HEK293T (cell line): ENCODE measurements around the gene SLC45A1.

ENCODE experiments used
- CTCF ChIA-PET: fragments of 350-600 bp; formaldehyde crosslinking; extraction: SDS; loops from one replicate; lab custom pipeline; 2021; ENCODE audit warnings: antibody characterized with exemption, inconsistent platforms; lab: Yijun Ruan, JAX
- POLR2A ChIA-PET: fragments of 350-600 bp; formaldehyde crosslinking; extraction: SDS; loops from one replicate; lab custom pipeline; 2020; ENCODE audit warnings: antibody characterized with exemption, inconsistent platforms; lab: Yijun Ruan, JAX
- DNase-seq: peaks from one replicate; pipeline ENCODE4 v3.0.0; 2012; ENCODE audit warnings: mixed read lengths; ENCODE audit errors: extremely low spot score
- ARNT ChIP-seq: fragments of 450-650 bp; IDR thresholded peaks from 2 replicates; pipeline ENCODE4 v1.6.1; 2017; ENCODE audit warnings: mild to moderate bottlenecking
- BHLHE40 ChIP-seq: fragments of 450-650 bp; IDR thresholded peaks from 2 replicates; pipeline ENCODE4 v1.6.1; 2016; ENCODE audit warnings: mild to moderate bottlenecking, moderate library complexity, borderline replicate concordance
- CTBP1 ChIP-seq: fragments of 450-650 bp; IDR thresholded peaks from 2 replicates; pipeline ENCODE4 v1.6.1; 2016; ENCODE audit warnings: borderline replicate concordance
- ELF4 ChIP-seq: fragments of 450-650 bp; IDR thresholded peaks from 2 replicates; pipeline ENCODE4 v1.6.1; 2017; ENCODE audit warnings: antibody characterized with exemption
- FOXA1 ChIP-seq: fragments of 450-650 bp; IDR thresholded peaks from 2 replicates; pipeline ENCODE4 v1.6.1; 2016; ENCODE audit warnings: mild to moderate bottlenecking
- FOXK2 ChIP-seq: fragments of 450-650 bp; IDR thresholded peaks from 2 replicates; pipeline ENCODE4 v1.6.1; 2016; ENCODE audit warnings: mild to moderate bottlenecking
- FOXM1 ChIP-seq: fragments of 450-650 bp; IDR thresholded peaks from 2 replicates; pipeline ENCODE4 v1.6.1; 2017; ENCODE audit warnings: mild to moderate bottlenecking, borderline replicate concordance
- HDGF ChIP-seq: fragments of 450-650 bp; IDR thresholded peaks from 2 replicates; pipeline ENCODE4 v1.6.1; 2017; ENCODE audit warnings: antibody characterized with exemption, borderline replicate concordance
- L3MBTL2 ChIP-seq: fragments of 450-650 bp; conservative IDR thresholded peaks from 2 replicates; pipeline ENCODE4 v1.6.1; 2016; ENCODE audit warnings: mild to moderate bottlenecking
- LEF1 ChIP-seq: fragments of 450-650 bp; IDR thresholded peaks from 2 replicates; pipeline ENCODE4 v1.6.1; 2017; ENCODE audit warnings: mild to moderate bottlenecking, borderline replicate concordance
- NFRKB ChIP-seq: fragments of 450-650 bp; IDR thresholded peaks from 2 replicates; pipeline ENCODE4 v1.6.1; 2016; ENCODE audit warnings: mild to moderate bottlenecking, moderate library complexity
- SP1 ChIP-seq: fragments of 450-650 bp; IDR thresholded peaks from 2 replicates; pipeline ENCODE4 v1.6.1; 2017
- SUZ12 ChIP-seq: fragments of 450-650 bp; IDR thresholded peaks from 2 replicates; pipeline ENCODE4 v1.6.1; 2016; ENCODE audit warnings: mild to moderate bottlenecking
- TARDBP ChIP-seq: fragments of 450-650 bp; IDR thresholded peaks from 2 replicates; pipeline ENCODE4 v1.6.1; 2016
- ZNF384 ChIP-seq: fragments of 450-650 bp; IDR thresholded peaks from 2 replicates; pipeline ENCODE4 v1.6.1; 2016
- TF ChIP-seq, protein P1 (sequence below): fragments of 450-650 bp; IDR thresholded peaks from 2 replicates; pipeline ENCODE4 v1.6.1; 2016

The SLC45A1 gene

GRCh38 chr1:8339203-8339600, 21.3 kb downstream of the SLC45A1 start:
- ChIA-PET POLR2A (no interaction called here), CTCF (no interaction called here)
- no peak for DNase-seq
- TF ChIP-seq, protein P1, sequence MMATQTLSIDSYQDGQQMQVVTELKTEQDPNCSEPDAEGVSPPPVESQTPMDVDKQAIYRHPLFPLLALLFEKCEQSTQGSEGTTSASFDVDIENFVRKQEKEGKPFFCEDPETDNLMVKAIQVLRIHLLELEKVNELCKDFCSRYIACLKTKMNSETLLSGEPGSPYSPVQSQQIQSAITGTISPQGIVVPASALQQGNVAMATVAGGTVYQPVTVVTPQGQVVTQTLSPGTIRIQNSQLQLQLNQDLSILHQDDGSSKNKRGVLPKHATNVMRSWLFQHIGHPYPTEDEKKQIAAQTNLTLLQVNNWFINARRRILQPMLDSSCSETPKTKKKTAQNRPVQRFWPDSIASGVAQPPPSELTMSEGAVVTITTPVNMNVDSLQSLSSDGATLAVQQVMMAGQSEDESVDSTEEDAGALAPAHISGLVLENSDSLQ: no peak
- no peak for TF ChIP-seq FOXA1
- TF ChIP-seq HDGF: no peak
- no peak for TF ChIP-seq SUZ12
- TF ChIP-seq SP1: no peak
- TF ChIP-seq TARDBP: no peak

DNA sequence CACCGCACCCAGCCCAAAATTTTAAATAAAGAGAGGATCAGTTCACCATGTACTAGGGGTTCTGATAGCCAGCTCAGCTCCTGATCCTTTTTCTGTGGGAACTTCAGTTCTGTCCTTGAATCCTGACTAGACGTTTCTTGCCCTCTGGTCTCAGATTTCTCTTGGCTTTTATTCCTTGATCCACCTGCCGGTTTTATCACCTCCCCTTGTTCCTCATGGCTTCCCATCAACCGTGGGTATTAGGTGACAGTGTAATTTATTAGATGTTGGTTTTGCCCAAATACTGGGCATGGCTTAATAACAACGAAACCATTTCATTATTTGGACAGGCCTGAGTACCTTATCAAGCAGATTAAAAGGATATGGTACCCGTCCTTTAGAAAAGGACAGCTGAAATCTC, 22.5 kb downstream of the SLC45A1 start:
- CTCF ChIA-PET: interaction anchor here (0.7 kb wide), 1 partner anchor 365 kb away, joined by 3 read pairs; no protein-coding TSS in a partner anchor
- TF ChIP-seq FOXM1 (no peak), LEF1 (no peak), BHLHE40 (no peak), CTBP1 (no peak), SP1 (no peak), L3MBTL2 (no peak)
- POLR2A ChIA-PET: no interaction called here
- no peak for DNase-seq

DNA sequence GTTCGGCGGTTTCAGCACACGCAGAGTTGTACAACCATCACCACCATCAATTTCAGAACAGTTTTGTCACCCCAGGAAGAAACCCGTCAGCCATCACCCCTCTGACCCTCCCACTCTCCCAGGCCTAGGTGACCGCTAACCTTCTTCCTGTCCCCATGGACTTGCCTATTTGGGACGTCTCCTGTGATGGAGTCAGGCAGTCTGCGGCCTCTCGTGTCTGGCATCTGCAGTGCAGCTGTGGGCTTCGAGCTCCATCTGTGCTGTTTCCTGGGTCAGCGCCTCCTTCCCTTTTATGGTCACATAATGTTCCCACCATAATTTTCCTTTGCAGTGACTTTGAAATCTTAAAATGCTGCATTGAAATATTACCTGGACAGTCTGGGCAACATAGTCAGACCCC, 24.4 kb downstream of the SLC45A1 start:
- ChIA-PET POLR2A (no interaction called here), CTCF (no interaction called here)
- DNase-seq: no peak
- TF ChIP-seq SP1 (no peak), ARNT (no peak), ZNF384 (no peak), FOXM1 (no peak), LEF1 (no peak), HDGF (no peak), TARDBP (no peak), NFRKB (no peak), FOXA1 (no peak), ELF4 (no peak), L3MBTL2 (no peak), FOXK2 (no peak), SUZ12 (no peak), CTBP1 (no peak), BHLHE40 (no peak)
- TF ChIP-seq, protein P1: no peak

DNA sequence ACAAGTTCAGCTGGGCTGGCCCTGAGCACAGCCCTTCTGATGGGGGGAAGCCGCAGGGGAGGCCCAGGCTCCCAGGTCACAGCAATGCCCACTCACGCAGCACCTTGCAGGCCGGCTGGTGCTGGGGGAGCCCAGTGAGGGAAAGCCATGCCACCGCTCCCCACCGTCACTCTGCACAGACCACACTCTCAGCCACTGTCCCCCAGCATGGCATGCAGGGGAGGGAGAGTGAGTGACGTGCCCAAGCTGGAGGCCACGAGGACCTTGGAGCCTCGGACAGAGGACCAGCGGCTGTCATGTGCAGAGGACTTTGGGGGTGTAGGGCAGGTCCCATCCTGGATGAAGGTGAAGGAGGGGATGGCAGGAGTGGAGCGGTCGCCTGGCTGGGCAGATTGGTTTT, 25.1 kb downstream of the SLC45A1 start:
- ChIA-PET CTCF (interaction anchor here (0.5 to 1.4 kb wide), 4 partner anchors 27 to 329 kb away, joined by 3 to 5 read pairs (median 3); no protein-coding TSS in a partner anchor), POLR2A (no interaction called here)
- DNase-seq: no peak
- no peak for TF ChIP-seq NFRKB
- no peak for TF ChIP-seq TARDBP
- TF ChIP-seq FOXM1: no peak
- no peak for TF ChIP-seq HDGF
- no peak for TF ChIP-seq SUZ12
- TF ChIP-seq, protein P1: no peak
- no peak for TF ChIP-seq CTBP1
- TF ChIP-seq LEF1: no peak
- no peak for TF ChIP-seq BHLHE40
- no peak for TF ChIP-seq ZNF384
- TF ChIP-seq FOXA1: no peak
- TF ChIP-seq FOXK2: no peak
- TF ChIP-seq L3MBTL2: no peak
- TF ChIP-seq SP1: no peak
- TF ChIP-seq ARNT: no peak
- TF ChIP-seq ELF4: no peak

DNA sequence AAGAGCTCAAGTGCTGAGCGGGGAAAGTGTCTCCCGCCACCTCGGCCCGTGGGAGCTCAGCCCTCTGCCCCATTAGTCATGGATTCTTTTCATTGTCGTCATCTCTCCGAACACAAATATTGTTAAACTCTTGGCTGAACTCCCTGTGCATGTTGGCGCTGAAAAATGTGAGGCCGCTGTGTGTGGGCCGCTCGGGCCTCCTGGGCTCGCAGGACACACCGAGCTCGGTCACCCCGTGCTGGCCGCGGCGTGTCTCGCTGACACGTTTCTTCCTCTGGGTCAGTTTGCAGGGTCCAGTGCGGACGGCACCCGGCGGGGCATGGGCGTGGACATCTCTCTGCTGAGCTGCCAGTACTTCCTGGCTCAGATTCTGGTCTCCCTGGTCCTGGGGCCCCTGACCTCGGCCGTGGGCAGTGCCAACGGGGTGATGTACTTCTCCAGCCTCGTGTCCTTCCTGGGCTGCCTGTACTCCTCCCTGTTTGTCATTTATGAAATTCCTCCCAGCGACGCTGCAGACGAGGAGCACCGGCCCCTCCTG, 25.6 kb downstream of the SLC45A1 start:
- TF ChIP-seq, protein P1: no peak
- TF ChIP-seq FOXM1 (no peak), BHLHE40 (no peak), L3MBTL2 (no peak), NFRKB (no peak), FOXK2 (no peak), ZNF384 (no peak), LEF1 (no peak), SP1 (no peak), FOXA1 (no peak), SUZ12 (no peak)
- ChIA-PET CTCF (interaction anchor here (0.5 to 1.4 kb wide), 3 partner anchors 28 to 329 kb away, joined by 3 read pairs; no protein-coding TSS in a partner anchor), POLR2A (interaction anchor here (0.6 kb wide), 1 partner anchor 318 kb away, joined by 3 read pairs; no protein-coding TSS in a partner anchor)
- DNase-seq: no peak

DNA sequence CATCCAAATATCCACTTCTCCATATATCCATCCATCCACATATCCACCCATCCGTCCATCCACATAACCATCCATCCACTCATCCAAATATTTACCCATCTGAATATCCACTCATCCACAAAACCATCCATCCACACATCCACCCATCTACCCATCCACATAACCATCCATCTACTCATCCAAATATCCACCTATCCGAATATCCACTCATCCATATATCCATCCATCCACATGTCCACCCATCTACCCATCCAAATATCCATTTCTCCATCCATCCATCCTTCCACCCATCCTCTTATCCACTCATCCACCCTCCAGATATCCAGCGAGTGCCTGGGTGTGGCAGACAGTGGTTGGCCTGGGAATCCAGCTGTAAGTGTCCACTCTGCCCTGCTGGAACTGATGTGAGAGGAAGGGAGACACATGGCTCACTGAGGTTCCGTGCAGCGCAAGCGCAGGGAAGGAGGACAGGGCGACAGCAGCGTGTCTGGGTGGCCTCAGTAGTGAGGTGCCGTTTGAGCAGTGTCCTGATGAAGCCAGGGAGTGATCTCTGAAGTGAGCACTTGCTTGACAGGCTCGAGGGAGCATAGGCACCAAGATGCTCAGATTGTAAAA, 27.1 kb downstream of the SLC45A1 start:
- ChIA-PET CTCF (no interaction called here), POLR2A (no interaction called here)
- DNase-seq: no peak
- TF ChIP-seq TARDBP (no peak), ZNF384 (no peak), LEF1 (no peak), FOXM1 (no peak), SP1 (no peak), ARNT (no peak), FOXK2 (no peak), BHLHE40 (no peak), L3MBTL2 (no peak), NFRKB (no peak), CTBP1 (no peak), ELF4 (no peak), SUZ12 (no peak)
- TF ChIP-seq, protein P1: no peak
